Uterus (tissue), 4 donors: ENCODE results near the gene SIVA1. TPM values are rescaled to one million over a fixed set of nuclear protein-coding genes. Genes with fewer than 3 reads are reported as not detected.

ENCODE experiments used
- DNase-seq, 2 donors: peaks; one replicate each; pipeline ENCODE4 v3.0.0-alpha.2; 2019 to 2020
- H3K27ac ChIP-seq, 2 donors: fragments of 200-600 bp; sonication (generic); 1 replicate in 1 of 2; 2 replicates in 1 of 2; pipeline ENCODE4 v1.5.1; 2016 to 2018
- H3K27me3 ChIP-seq, 2 donors: fragments of 200-600 bp; sonication (generic); one replicate each; pipeline ENCODE4 v1.5.1; 2018 to 2019; ENCODE audit warnings: control low read depth in 1 of 2
- H3K36me3 ChIP-seq, 2 donors: fragments of 200-600 bp; sonication (generic); one replicate each; pipeline ENCODE4 v1.5.1; 2019; ENCODE audit warnings: control low read depth in 1 of 2
- H3K4me1 ChIP-seq, 2 donors: fragments of 200-600 bp; sonication (generic); one replicate each; pipeline ENCODE4 v1.5.1; 2018 to 2019; ENCODE audit warnings: control low read depth in 1 of 2
- H3K4me3 ChIP-seq, 2 donors: fragments of 200-600 bp; sonication (generic); 1 replicate in 1 of 2; 2 replicates in 1 of 2; pipeline ENCODE4 v1.5.1; 2018 to 2019; ENCODE audit warnings: mild to moderate bottlenecking in 1 of 2
- H3K9me3 ChIP-seq, 2 donors: fragments of 200-600 bp; sonication (generic); one replicate each; pipeline ENCODE4 v1.5.1; 2019; ENCODE audit warnings: control low read depth in 1 of 2
- CTCF ChIP-seq, 4 experiments: fragments of 200-600 bp in 2 of 4; fragments of 450-650 bp in 2 of 4; sonication (generic) in 2 of 4; IDR thresholded peaks; one replicate each; pipeline ENCODE4 v1.5.1; 2016 to 2019; ENCODE audit warnings: antibody characterized with exemption in 4 of 4, mild to moderate bottlenecking in 2 of 4, moderate library complexity in 1 of 4
- POLR2A ChIP-seq, 2 donors: fragments of 450-650 bp; IDR thresholded peaks; one replicate each; pipeline ENCODE4 v1.6.1; 2016; ENCODE audit warnings: antibody characterized with exemption in 2 of 2, mild to moderate bottlenecking in 1 of 2, moderate library complexity in 1 of 2
- intact Hi-C: fragments of 100-400 bp; cut with DNase I; formaldehyde crosslinking; loops from one replicate; pipeline ENCODE4 v1.15.1; 2023; ENCODE audit warnings: low total_unique reads
- total RNA-seq, 4 donors: library from RNA; depleted of rRNA in 3 of 4; stranded (reverse); fragments of >200 nt in 3 of 4; gene quantifications; one replicate each; pipeline versions ENCODE4 v1.1.0 to v1.2.4, GENCODE V29; 2014 to 2023
- donor health status: DM: yes; HTN: yes; CAD: no.

The SIVA1 gene
- total RNA-seq, 4 donors from 2014 or later = 79.4 to 366 (median 239) TPM

DNA sequence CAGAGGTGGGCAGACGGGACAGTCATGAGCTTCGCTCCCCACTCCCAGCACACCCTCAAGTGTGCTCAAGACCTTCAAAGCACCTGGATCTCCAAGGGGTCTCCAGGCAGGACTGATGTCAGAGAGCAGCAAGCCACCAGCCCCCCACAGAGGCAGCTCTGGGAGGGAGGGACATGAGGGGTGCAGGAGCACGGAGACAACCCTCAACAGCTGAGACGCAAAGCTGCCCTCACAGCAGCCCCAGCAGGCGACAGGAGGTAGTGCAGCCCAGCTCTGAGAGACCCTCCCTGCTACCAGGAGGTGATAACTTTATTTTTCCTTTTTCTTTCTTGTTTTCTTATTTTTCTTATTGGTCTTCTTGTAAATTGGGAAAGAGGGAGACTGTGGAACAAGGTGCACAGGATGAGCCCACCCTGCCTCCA lies 17.9 kb downstream of the SIVA1 start:
- DNase-seq = no peak
- H3K27me3 ChIP-seq = no peaks in the 10 kb centered on the region
- TF ChIP-seq CTCF (IDR thresholded peaks at IDR 0.05) = no peak
- no peak for TF ChIP-seq POLR2A (IDR thresholded peaks at IDR 0.05)
- H3K27ac ChIP-seq = no peak overlapping the region
- intact Hi-C loops = loop anchor here (5.0 kb wide), 1 partner anchor 56 kb away; no protein-coding TSS in a partner anchor
- H3K4me3 ChIP-seq = no peak overlapping the region
- H3K9me3 ChIP-seq = no peaks in the 10 kb centered on the region
- H3K36me3 ChIP-seq = no peaks in the 10 kb centered on the region
- H3K4me1 ChIP-seq = peaks cover 0 to 8% of the 10 kb centered on the region in 2 donors

DNA sequence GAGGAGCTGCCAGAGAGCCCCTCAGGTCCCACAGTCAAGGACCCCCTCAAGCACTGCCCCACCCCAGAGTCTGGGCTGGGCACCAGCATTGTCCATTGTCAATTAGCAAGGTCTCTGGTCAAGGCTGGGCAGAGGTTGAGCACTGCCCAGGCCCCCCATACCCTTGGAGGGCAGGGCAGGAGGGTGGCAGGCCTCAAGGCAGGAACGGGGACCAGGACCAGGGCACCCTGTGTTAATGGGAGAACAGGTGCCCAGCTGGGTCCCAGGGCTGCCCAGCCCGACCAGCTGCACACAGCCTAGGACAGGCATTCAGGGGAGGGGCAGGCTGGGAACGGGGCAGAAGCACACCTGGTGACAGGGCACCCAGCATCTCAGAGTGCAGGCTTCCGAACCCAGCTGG lies 18.4 kb downstream of the SIVA1 start:
- no peaks in the 10 kb centered on the region for H3K36me3 ChIP-seq
- TF ChIP-seq CTCF (IDR thresholded peaks at IDR 0.05) = no peak
- TF ChIP-seq POLR2A (IDR thresholded peaks at IDR 0.05) = no peak

GRCh38 chr14:104771918-104772706 lies 19.2 kb downstream of the SIVA1 start:
- Histone ChIP-seq H3K27ac (no peak overlapping the region), H3K4me1 (peaks cover 0 to 8% of the 10 kb centered on the region in 2 donors), H3K27me3 (no peaks in the 10 kb centered on the region), H3K4me3 (no peak overlapping the region), H3K36me3 (no peaks in the 10 kb centered on the region), H3K9me3 (no peaks in the 10 kb centered on the region)
- TF ChIP-seq POLR2A (IDR thresholded peaks at IDR 0.05) (no peak), CTCF (IDR thresholded peaks at IDR 0.05) (no peak)
- DNase-seq = no peak
- intact Hi-C loops = loop anchor here (5.0 kb wide), 1 partner anchor 55 kb away; no protein-coding TSS in a partner anchor

More for the DNA sequence above, 18.4 kb downstream of the SIVA1 start:
- Histone ChIP-seq H3K4me1 (peaks cover 0 to 8% of the 10 kb centered on the region in 2 donors), H3K4me3 (no peak overlapping the region), H3K9me3 (no peaks in the 10 kb centered on the region), H3K27me3 (no peaks in the 10 kb centered on the region), H3K27ac (no peak overlapping the region)
- intact Hi-C loops = loop anchor here (5.0 kb wide), 1 partner anchor 56 kb away; no protein-coding TSS in a partner anchor
- DNase-seq = no peak

- intact Hi-C loops = loop anchor here (5.0 kb wide), 1 partner anchor 54 kb away; no protein-coding TSS in a partner anchor
- H3K4me1 ChIP-seq = peaks cover 0 to 8% of the 10 kb centered on the region in 2 donors
Observed at GRCh38 chr14:104772707-104773504, 20.0 kb downstream of the SIVA1 start.

More at GRCh38 chr14:104772707-104773504, 20.0 kb downstream of the SIVA1 start:
- Histone ChIP-seq H3K27me3 (no peaks in the 10 kb centered on the region), H3K36me3 (no peaks in the 10 kb centered on the region), H3K4me3 (no peak overlapping the region), H3K9me3 (no peaks in the 10 kb centered on the region), H3K27ac (no peak overlapping the region)
- no peak for DNase-seq
- TF ChIP-seq POLR2A (IDR thresholded peaks at IDR 0.05) = no peak
- TF ChIP-seq CTCF (IDR thresholded peaks at IDR 0.05) = no peak
